KOPT-K1 (cell line): ENCODE data around the gene SETD7.

Experiments
- H3K27ac ChIP-seq: fragments of 200-600 bp; sonication (generic); 2 replicates; pipeline ENCODE4 v1.5.1; 2016; ENCODE audit warnings: antibody characterized with exemption, mild to moderate bottlenecking, low read depth, low read length; ENCODE audit not compliant: poor library complexity, severe bottlenecking
- H3K36me3 ChIP-seq: fragments of 200-600 bp; sonication (generic); 2 replicates; pipeline ENCODE4 v1.5.1; 2017; ENCODE audit warnings: antibody characterized with exemption, mild to moderate bottlenecking, low read length, moderate library complexity; ENCODE audit not compliant: insufficient read depth
- H3K9me3 ChIP-seq: fragments of 200-600 bp; sonication (generic); 2 replicates; pipeline ENCODE4 v1.5.1; 2017; ENCODE audit warnings: antibody characterized with exemption, low read length, mild to moderate bottlenecking; ENCODE audit not compliant: insufficient read depth, poor library complexity, severe bottlenecking

SETD7 gene

GRCh38 chr4:139556071-139556723, at the start of gene SETD7:
Gene SETD7, minus strand, starts transcription at chr4:139556219. Its CDS starts 82 bp downstream, at chr4:139556137.
- H3K27ac ChIP-seq, result peak within 1 kb of the TSS; percentile 56
- H3K9me3 ChIP-seq, result no peaks in the 10 kb centered on the region
- H3K36me3 ChIP-seq, result no peaks in the 10 kb centered on the region

- H3K9me3 ChIP-seq, result no peaks in the 10 kb centered on the region
- H3K27ac ChIP-seq, result no peak overlapping the region
Measured at GRCh38 chr4:139605516-139605915, 49.5 kb upstream of the SETD7 start.

GRCh38 chr4:139603576-139604410, 47.8 kb upstream of the SETD7 start:
- Histone ChIP-seq H3K9me3 (no peaks in the 10 kb centered on the region), H3K27ac (no peak overlapping the region), H3K36me3 (no peaks in the 10 kb centered on the region)

More at GRCh38 chr4:139605516-139605915, 49.5 kb upstream of the SETD7 start:
- no peaks in the 10 kb centered on the region for H3K36me3 ChIP-seq

GRCh38 chr4:139602776-139603360, 46.8 kb upstream of the SETD7 start:
- Histone ChIP-seq H3K27ac (no peak overlapping the region), H3K9me3 (no peaks in the 10 kb centered on the region), H3K36me3 (no peaks in the 10 kb centered on the region)

GRCh38 chr4:139600662-139601061, 44.6 kb upstream of the SETD7 start:
- no peak overlapping the region for H3K27ac ChIP-seq
- no peaks in the 10 kb centered on the region for H3K9me3 ChIP-seq
- no peaks in the 10 kb centered on the region for H3K36me3 ChIP-seq

GRCh38 chr4:139599594-139600374, 43.8 kb upstream of the SETD7 start:
- Histone ChIP-seq H3K36me3 (no peaks in the 10 kb centered on the region), H3K9me3 (no peaks in the 10 kb centered on the region), H3K27ac (no peak overlapping the region)

GRCh38 chr4:139599076-139599475, 43.1 kb upstream of the SETD7 start:
- Histone ChIP-seq H3K36me3 (no peaks in the 10 kb centered on the region), H3K9me3 (no peaks in the 10 kb centered on the region), H3K27ac (no peak overlapping the region)

GRCh38 chr4:139596684-139597279, 40.8 kb upstream of the SETD7 start:
- H3K36me3 ChIP-seq, result no peaks in the 10 kb centered on the region
- no peak overlapping the region for H3K27ac ChIP-seq
- H3K9me3 ChIP-seq, result no peaks in the 10 kb centered on the region

- Histone ChIP-seq H3K27ac (no peak overlapping the region), H3K36me3 (no peaks in the 10 kb centered on the region), H3K9me3 (no peaks in the 10 kb centered on the region)
Measured at GRCh38 chr4:139596034-139596683, 40.1 kb upstream of the SETD7 start.

- H3K36me3 ChIP-seq, result no peaks in the 10 kb centered on the region
- H3K27ac ChIP-seq, result no peak overlapping the region
Measured at GRCh38 chr4:139594591-139595185, 38.7 kb upstream of the SETD7 start.

GRCh38 chr4:139593091-139593564, 37.1 kb upstream of the SETD7 start:
- peaks cover 8% of the 10 kb centered on the region for H3K9me3 ChIP-seq
- no peak overlapping the region for H3K27ac ChIP-seq
- no peaks in the 10 kb centered on the region for H3K36me3 ChIP-seq

More at GRCh38 chr4:139594591-139595185, 38.7 kb upstream of the SETD7 start:
- H3K9me3 ChIP-seq, result no peaks in the 10 kb centered on the region

- Histone ChIP-seq H3K36me3 (no peaks in the 10 kb centered on the region), H3K9me3 (peaks cover 8% of the 10 kb centered on the region), H3K27ac (no peak overlapping the region)
Measured at GRCh38 chr4:139589336-139590018, 33.5 kb upstream of the SETD7 start.

- H3K36me3 ChIP-seq, result no peaks in the 10 kb centered on the region
- no peak overlapping the region for H3K27ac ChIP-seq
- peaks cover 8% of the 10 kb centered on the region for H3K9me3 ChIP-seq
Measured at GRCh38 chr4:139587446-139587845, 31.4 kb upstream of the SETD7 start.
